Measurements from ENCODE around the gene FHIP1B. TPM values are rescaled to one million over a fixed set of nuclear protein-coding genes. Genes with fewer than 3 reads are reported as not detected.

FHIP1B gene
- total RNA-seq, 1 donor from 2014 or later = 63.0 TPM

DNA sequence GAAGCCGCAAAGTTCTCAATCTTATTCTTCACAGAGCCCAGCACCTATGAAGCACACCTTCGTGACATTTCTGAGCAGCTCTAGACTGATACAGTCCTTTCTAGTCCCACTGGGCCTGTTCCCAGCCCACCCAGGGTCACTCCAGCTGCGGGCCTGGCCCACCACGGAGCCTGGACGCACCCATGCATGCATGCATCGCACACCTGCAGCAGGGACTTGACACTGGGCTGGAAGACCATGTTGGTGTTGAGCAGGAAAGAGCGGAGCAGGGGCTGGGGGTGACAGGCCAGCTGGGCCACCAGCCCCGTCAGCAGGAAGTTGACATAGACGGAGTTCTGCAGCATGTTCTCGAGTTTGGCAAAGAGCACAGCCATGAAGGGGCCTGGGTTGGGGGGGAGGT, 19.9 kb downstream of the FHIP1B start:
- Mint-ChIP-seq H3K27me3 (no peaks in the 10 kb centered on the region), H3K4me3 (ENCODE audit: low read depth) (no peak overlapping the region), H3K36me3 (ENCODE audit: insufficient read depth) (peaks cover 9% of the 10 kb centered on the region), H3K4me1 (ENCODE audit: low read depth) (no peaks in the 10 kb centered on the region), H3K27ac (no peak overlapping the region), H3K9me3 (ENCODE audit: low read depth) (no peaks in the 10 kb centered on the region)
- DNase-seq (ENCODE audit: low spot score, unreplicated experiment) = no peak
- TF ChIP-seq, protein P1, sequence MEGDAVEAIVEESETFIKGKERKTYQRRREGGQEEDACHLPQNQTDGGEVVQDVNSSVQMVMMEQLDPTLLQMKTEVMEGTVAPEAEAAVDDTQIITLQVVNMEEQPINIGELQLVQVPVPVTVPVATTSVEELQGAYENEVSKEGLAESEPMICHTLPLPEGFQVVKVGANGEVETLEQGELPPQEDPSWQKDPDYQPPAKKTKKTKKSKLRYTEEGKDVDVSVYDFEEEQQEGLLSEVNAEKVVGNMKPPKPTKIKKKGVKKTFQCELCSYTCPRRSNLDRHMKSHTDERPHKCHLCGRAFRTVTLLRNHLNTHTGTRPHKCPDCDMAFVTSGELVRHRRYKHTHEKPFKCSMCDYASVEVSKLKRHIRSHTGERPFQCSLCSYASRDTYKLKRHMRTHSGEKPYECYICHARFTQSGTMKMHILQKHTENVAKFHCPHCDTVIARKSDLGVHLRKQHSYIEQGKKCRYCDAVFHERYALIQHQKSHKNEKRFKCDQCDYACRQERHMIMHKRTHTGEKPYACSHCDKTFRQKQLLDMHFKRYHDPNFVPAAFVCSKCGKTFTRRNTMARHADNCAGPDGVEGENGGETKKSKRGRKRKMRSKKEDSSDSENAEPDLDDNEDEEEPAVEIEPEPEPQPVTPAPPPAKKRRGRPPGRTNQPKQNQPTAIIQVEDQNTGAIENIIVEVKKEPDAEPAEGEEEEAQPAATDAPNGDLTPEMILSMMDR (IDR thresholded peaks at IDR 0.05; ENCODE audit: unreplicated experiment) = no peak

DNA sequence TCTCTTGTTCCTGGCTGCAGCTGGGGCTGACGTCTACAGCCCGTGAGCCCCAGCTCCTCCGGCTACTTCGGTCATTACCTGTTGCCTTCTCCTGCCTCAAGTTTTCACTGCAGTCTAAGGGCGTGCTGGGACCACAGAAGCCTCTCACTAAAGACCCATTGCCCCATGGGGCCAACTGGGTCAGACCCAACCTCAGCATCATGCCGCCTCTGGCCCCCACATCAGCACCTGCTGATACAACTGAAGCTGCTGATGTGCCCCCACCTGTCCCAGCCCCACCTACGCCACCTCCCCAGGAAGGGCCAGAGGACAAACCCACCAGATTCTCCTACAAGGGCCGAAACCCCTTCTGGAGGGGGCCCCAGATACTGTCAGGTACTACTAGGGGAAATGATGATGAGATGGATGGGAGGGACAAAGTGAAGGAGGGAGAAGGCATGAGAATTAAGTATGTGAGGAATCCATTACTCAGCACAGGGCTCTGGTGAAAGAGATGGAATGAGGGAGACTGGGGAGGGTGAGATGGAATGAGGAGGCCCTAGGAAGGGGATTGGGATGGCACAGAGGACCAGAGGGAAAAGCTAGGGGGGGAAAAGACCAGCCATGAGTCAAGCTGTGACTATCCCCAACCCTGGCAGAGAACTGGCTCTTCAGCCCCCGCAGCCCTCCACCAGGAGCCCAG, 24.0 kb downstream of the FHIP1B start:
- Mint-ChIP-seq H3K4me1 (ENCODE audit: low read depth) (no peaks in the 10 kb centered on the region), H3K4me3 (ENCODE audit: low read depth) (no peak overlapping the region), H3K9me3 (ENCODE audit: low read depth) (no peaks in the 10 kb centered on the region), H3K27ac (no peak overlapping the region), H3K27me3 (no peaks in the 10 kb centered on the region), H3K36me3 (ENCODE audit: insufficient read depth) (peaks cover 9% of the 10 kb centered on the region)
- TF ChIP-seq, protein P1 (IDR thresholded peaks at IDR 0.05; ENCODE audit: unreplicated experiment) = no peak
- DNase-seq (ENCODE audit: low spot score, unreplicated experiment) = no peak

DNA sequence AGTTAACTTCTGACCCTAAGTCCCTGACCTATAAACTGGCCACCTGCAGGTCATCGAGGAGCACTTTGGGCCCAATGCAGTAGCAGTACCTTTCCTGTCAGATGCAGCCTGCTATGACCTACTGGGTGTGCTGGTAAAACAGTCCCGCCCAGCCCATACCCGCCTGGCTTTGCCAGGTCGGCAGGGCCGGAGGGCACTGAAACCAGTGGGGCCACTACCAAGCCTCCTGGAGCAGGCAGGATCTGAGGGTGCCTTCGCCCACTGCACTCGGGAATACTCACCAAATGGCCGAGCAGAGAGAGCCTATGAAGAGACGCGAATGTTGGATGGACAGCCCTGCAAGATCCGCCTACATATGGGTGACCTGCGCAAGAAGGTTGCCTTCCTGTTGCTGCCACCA, 24.6 kb downstream of the FHIP1B start:
- Mint-ChIP-seq H3K27me3 (no peaks in the 10 kb centered on the region), H3K4me3 (ENCODE audit: low read depth) (no peak overlapping the region), H3K27ac (no peak overlapping the region), H3K36me3 (ENCODE audit: insufficient read depth) (peaks cover 8% of the 10 kb centered on the region), H3K9me3 (ENCODE audit: low read depth) (no peaks in the 10 kb centered on the region), H3K4me1 (ENCODE audit: low read depth) (no peaks in the 10 kb centered on the region)
- TF ChIP-seq, protein P1 (IDR thresholded peaks at IDR 0.05; ENCODE audit: unreplicated experiment) = no peak
- DNase-seq (ENCODE audit: low spot score, unreplicated experiment) = no peak

DNA sequence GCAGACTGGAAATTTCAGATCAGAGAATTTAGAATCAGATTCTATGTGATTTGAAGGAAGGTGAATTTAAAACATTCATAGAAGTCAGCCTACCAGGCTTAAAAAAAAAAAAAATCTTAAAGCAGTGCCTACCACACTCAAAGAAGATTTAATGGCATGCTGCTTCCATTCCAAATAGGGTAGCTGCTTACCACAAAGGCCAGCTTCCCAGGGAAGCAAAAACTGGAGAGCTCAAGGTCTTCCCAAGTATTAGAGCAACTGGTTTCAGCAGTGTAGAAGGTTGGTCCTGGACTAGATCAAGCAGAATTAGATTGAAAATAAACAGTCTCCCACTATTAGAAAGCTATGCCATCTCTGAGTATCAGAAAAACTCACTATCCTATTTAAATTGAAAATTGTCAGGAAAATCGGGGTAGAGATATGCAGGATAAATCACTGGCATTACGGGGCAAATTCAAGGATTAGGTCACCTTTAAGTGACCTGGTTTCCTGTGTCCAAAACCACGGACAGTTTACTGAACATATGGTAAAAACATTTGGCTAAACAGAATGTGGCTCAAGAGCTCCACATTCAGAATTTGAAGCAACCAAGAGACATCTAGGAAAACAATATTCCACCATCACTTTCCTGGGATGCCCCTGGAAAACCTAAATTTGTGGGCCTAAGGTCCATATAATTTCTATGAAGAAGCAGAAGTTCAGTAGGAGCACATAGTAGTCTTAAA, 27.8 kb downstream of the FHIP1B start:
- no peaks in the 10 kb centered on the region for H3K4me1 Mint-ChIP-seq (ENCODE audit: low read depth)
- H3K36me3 Mint-ChIP-seq (ENCODE audit: insufficient read depth) = peaks cover 7% of the 10 kb centered on the region
- no peak for DNase-seq (ENCODE audit: low spot score, unreplicated experiment)
- no peak overlapping the region for H3K4me3 Mint-ChIP-seq (ENCODE audit: low read depth)
- no peaks in the 10 kb centered on the region for H3K9me3 Mint-ChIP-seq (ENCODE audit: low read depth)
- TF ChIP-seq, protein P1 (IDR thresholded peaks at IDR 0.05; ENCODE audit: unreplicated experiment) = no peak
- H3K27me3 Mint-ChIP-seq = no peaks in the 10 kb centered on the region
- no peak overlapping the region for H3K27ac Mint-ChIP-seq

DNA sequence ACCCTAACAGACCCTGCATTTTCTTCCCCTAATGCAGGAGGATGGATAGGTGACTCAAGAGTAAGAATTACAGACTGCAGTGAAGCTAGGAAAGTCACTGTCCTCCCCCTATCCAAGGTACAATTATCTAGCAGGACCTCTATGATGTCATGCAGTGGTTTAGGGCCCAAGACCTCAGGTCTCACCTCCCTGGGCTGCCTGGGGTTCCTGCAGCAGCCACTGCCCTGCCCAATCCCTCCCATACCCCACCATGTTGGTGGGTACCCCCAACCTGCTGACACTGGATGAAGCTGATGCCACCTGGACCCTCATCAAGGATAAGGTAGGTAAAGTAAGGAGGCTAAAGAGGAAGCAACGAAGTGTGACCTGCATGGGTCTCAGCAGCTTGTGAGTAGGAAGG, 29.1 kb downstream of the FHIP1B start, which contains the start of gene C11orf42:
TSS of gene C11orf42 (plus strand) at position 192 of the 400 bp plus-strand sequence. CDS start at position 251, 59 bp downstream.
- Mint-ChIP-seq H3K4me1 (ENCODE audit: low read depth) (no peaks in the 10 kb centered on the region), H3K27me3 (no peaks in the 10 kb centered on the region), H3K27ac (no peak within 1 kb of the TSS), H3K36me3 (ENCODE audit: insufficient read depth) (peaks cover 5% of the 10 kb centered on the region), H3K4me3 (ENCODE audit: low read depth) (no peak within 1 kb of the TSS), H3K9me3 (ENCODE audit: low read depth) (no peaks in the 10 kb centered on the region)
- TF ChIP-seq, protein P1 (IDR thresholded peaks at IDR 0.05; ENCODE audit: unreplicated experiment) = no peak
- no peak for DNase-seq (ENCODE audit: low spot score, unreplicated experiment)

Measured in progenitor cell of endocrine pancreas (in vitro differentiated cells).